Vagina (tissue), 2 donors: ENCODE measurements around the gene TKTL1.

ENCODE experiments used
- CTCF ChIP-seq, 3 experiments: fragments of 450-650 bp in 2 of 3; fragments of 200-600 bp in 1 of 3; sonication (generic) in 1 of 3; IDR thresholded peaks; one replicate each; pipeline ENCODE4 v1.5.1; 2017 to 2019; ENCODE audit warnings: antibody characterized with exemption in 3 of 3, mild to moderate bottlenecking in 2 of 3, moderate library complexity in 2 of 3
- POLR2A ChIP-seq, 2 donors: fragments of 450-650 bp; IDR thresholded peaks; one replicate each; pipeline ENCODE4 v1.6.1; 2017; ENCODE audit warnings: antibody characterized with exemption in 2 of 2, mild to moderate bottlenecking in 2 of 2, moderate library complexity in 2 of 2
- POLR2AphosphoS5 ChIP-seq, 2 donors: sonication (generic); formaldehyde crosslinking; IDR thresholded peaks; one replicate each; pipeline ENCODE4 v1.9.0; 2017; ENCODE audit warnings: antibody characterized with exemption in 2 of 2, mild to moderate bottlenecking in 2 of 2, low read depth in 1 of 2; ENCODE audit not compliant: insufficient read depth in 1 of 2

- TF ChIP-seq CTCF (IDR thresholded peaks at IDR 0.05) (no peak), POLR2A (IDR thresholded peaks at IDR 0.05) (peak in 1 of 2 donors; percentile 65), POLR2AphosphoS5 (IDR thresholded peaks at IDR 0.05; ENCODE audit: insufficient read depth in 1 of 2, low read depth in 1 of 2) (peak; percentile 67 to 80)
Measured at GRCh38 chrX:154369449-154370299, 74.1 kb downstream of the TKTL1 start.
